ENCODE data around the gene STK17B.

- TF ChIP-seq TAF1 (IDR thresholded peaks at IDR 0.05; ENCODE audit: low read depth, low read length) (no peak), EP300 (IDR thresholded peaks at IDR 0.05; ENCODE audit: borderline replicate concordance in 1 of 2, low read depth in 2 of 2, low read length in 2 of 2) (no peak), CTCF (IDR thresholded peaks at IDR 0.05; ENCODE audit: control extremely low read depth in 1 of 3, insufficient read depth in 1 of 3, low read depth in 1 of 3, low read length in 3 of 3) (no peak), NRF1 (IDR thresholded peaks at IDR 0.05; ENCODE audit: low read depth, low read length) (no peak), POLR2A (IDR thresholded peaks at IDR 0.05; ENCODE audit: control extremely low read depth in 1 of 2, low read depth in 2 of 2, low read length in 2 of 2) (no peak), EZH2 (IDR thresholded peaks at IDR 0.05; ENCODE audit: low read depth, low read length, severe bottlenecking) (no peak), SUZ12 (IDR thresholded peaks at IDR 0.05; ENCODE audit: low read length) (no peak), YY1 (IDR thresholded peaks at IDR 0.05; ENCODE audit: low read depth, low read length) (no peak), BCL11A (IDR thresholded peaks at IDR 0.05; ENCODE audit: low read depth in 2 of 2, low read length in 2 of 2) (no peak), KDM1A (IDR thresholded peaks at IDR 0.05; ENCODE audit: borderline replicate concordance, low read length) (no peak), TCF12 (IDR thresholded peaks at IDR 0.05; ENCODE audit: low read depth, low read length) (no peak), TBP (IDR thresholded peaks at IDR 0.05; ENCODE audit: low read depth, low read length) (no peak)
Measured at GRCh38 chr2:196183172-196183473, 11.7 kb upstream of the STK17B start.

Measured in H1 (cell line).